ENCODE measurements around the gene ANXA4.

Gene ANXA4

GRCh38 chr2:69858261-69858660 is 116.3 kb downstream of the ANXA4 start:
- no peak for TF ChIP-seq CTCF (IDR thresholded peaks at IDR 0.05; ENCODE audit: control insufficient read depth, extremely low read depth, insufficient read depth)
- no peak for DNase-seq (ENCODE audit: low read depth)
- no peak overlapping the region for H3K4me3 ChIP-seq (ENCODE audit: low read depth, low read length)

- TF ChIP-seq CTCF (IDR thresholded peaks at IDR 0.05; ENCODE audit: control insufficient read depth, extremely low read depth, insufficient read depth) = no peak
- no peak overlapping the region for H3K4me3 ChIP-seq (ENCODE audit: low read depth, low read length)
- no peak for DNase-seq (ENCODE audit: low read depth)
These were observed 121.4 kb downstream of the ANXA4 start for GRCh38 chr2:69863298-69863697.
